Breast epithelium (tissue), 3 donors: ENCODE data around the gene USH1C.

Experiments
- POLR2AphosphoS5 ChIP-seq, 3 donors: sonication (generic); formaldehyde crosslinking; IDR thresholded peaks; one replicate each; pipeline ENCODE4 v1.6.1; 2017; ENCODE audit warnings: antibody characterized with exemption in 3 of 3
- TF ChIP-seq, protein P1 (sequence below), 3 donors: fragments of 450-650 bp; IDR thresholded peaks; one replicate each; pipeline ENCODE4 v1.5.1; 2016 to 2017; ENCODE audit warnings: antibody characterized with exemption in 3 of 3, mild to moderate bottlenecking in 3 of 3, moderate library complexity in 3 of 3

DNA sequence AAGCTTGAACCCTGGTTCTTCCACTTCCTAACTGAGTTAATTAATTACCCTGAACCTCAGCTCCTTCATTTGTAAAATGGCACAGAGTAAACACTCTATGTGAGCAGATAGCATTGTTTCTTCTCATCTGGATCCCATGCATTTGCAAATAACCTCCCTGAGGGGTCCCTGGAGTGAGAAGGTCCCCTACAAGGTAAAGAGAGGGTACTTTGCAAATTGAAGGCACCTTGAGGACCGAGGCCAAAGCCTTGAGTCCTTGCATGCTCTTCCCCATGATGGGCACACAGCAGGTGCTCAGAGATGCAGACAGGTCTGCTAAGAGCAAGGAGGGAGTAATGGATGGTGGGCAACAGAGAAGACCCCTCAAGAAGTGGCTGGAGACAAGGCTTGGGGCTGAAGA, 36.1 kb upstream of the USH1C start:
- TF ChIP-seq POLR2AphosphoS5 (IDR thresholded peaks at IDR 0.05) = no peak
- TF ChIP-seq, protein P1, sequence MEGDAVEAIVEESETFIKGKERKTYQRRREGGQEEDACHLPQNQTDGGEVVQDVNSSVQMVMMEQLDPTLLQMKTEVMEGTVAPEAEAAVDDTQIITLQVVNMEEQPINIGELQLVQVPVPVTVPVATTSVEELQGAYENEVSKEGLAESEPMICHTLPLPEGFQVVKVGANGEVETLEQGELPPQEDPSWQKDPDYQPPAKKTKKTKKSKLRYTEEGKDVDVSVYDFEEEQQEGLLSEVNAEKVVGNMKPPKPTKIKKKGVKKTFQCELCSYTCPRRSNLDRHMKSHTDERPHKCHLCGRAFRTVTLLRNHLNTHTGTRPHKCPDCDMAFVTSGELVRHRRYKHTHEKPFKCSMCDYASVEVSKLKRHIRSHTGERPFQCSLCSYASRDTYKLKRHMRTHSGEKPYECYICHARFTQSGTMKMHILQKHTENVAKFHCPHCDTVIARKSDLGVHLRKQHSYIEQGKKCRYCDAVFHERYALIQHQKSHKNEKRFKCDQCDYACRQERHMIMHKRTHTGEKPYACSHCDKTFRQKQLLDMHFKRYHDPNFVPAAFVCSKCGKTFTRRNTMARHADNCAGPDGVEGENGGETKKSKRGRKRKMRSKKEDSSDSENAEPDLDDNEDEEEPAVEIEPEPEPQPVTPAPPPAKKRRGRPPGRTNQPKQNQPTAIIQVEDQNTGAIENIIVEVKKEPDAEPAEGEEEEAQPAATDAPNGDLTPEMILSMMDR (IDR thresholded peaks at IDR 0.05) = no peak
